Stimulated activated CD4-positive, alpha-beta T cell treated with anti-CD3 and anti-CD28 coated beads, TNF-alpha, amount 100 ng/mL, for 48 hours (primary cell): ENCODE measurements around the gene CNBP.
"Not testable (repeated sequence)": the region's sequence is repeated elsewhere in the genome, so short reads cannot be mapped to it uniquely, and the experiment has no call there.

Source experiments
- DNase-seq, 3 donors: peaks; one replicate each; pipeline ENCODE4 v3.0.0-alpha.2; 2020; ENCODE audit warnings: low read depth in 3 of 3

CNBP gene

GRCh38 chr3:129184784-129185542 is 1.3 kb upstream of the CNBP start:
- DNase-seq, result not testable (repeated sequence)

GRCh38 chr3:129184396-129184657 is 631 bp upstream of the CNBP start:
- DNase-seq, result no peak

- DNase-seq, result peak in 1 of 3 donors; percentile 19
Observed at GRCh38 chr3:129182390-129183185, 1.1 kb downstream of the CNBP start.

- no peak for DNase-seq
Observed at GRCh38 chr3:129181819-129182218, 1.9 kb downstream of the CNBP start.

- DNase-seq, result no peak
Observed at GRCh38 chr3:129180461-129180860, 3.2 kb downstream of the CNBP start.

- no peak for DNase-seq
Observed at GRCh38 chr3:129176051-129176450, 7.6 kb downstream of the CNBP start.

GRCh38 chr3:129173725-129174124 is 10.0 kb downstream of the CNBP start:
- no peak for DNase-seq

GRCh38 chr3:129173206-129173605 is 10.5 kb downstream of the CNBP start:
- no peak for DNase-seq

GRCh38 chr3:129166579-129167332 is 16.9 kb downstream of the CNBP start:
- DNase-seq, result no peak

- DNase-seq, result not testable (repeated sequence)
Observed at GRCh38 chr3:129165594-129165993, 18.1 kb downstream of the CNBP start.

- no peak for DNase-seq
Observed at GRCh38 chr3:129164500-129164899, 19.2 kb downstream of the CNBP start.

GRCh38 chr3:129162729-129163579 is 20.7 kb downstream of the CNBP start:
- no peak for DNase-seq

- DNase-seq, result no peak
Observed at GRCh38 chr3:129161860-129162271, 21.8 kb downstream of the CNBP start.

- DNase-seq, result peak; percentile 77 to 80 (median 80)
Observed at GRCh38 chr3:129160891-129161859, 22.5 kb downstream of the CNBP start, which contains the start of gene ISY1. TSS of gene ISY1 (minus strand) at chr3:129161063. CDS start at chr3:129160975, 88 bp downstream.

GRCh38 chr3:129144786-129145185 is 38.9 kb downstream of the CNBP start:
- DNase-seq, result no peak

- not testable (repeated sequence) for DNase-seq
Observed at GRCh38 chr3:129141011-129141410, 42.7 kb downstream of the CNBP start.

GRCh38 chr3:129139911-129140310 is 43.8 kb downstream of the CNBP start:
- no peak for DNase-seq

- DNase-seq, result not testable (repeated sequence)
Observed at GRCh38 chr3:129136275-129136674, 47.4 kb downstream of the CNBP start.

- no peak for DNase-seq
Observed at GRCh38 chr3:129132097-129132866, 51.4 kb downstream of the CNBP start.
